ENCODE data around the gene EEF1A2. TPM values are rescaled to one million over a fixed set of nuclear protein-coding genes. Genes with fewer than 3 reads are reported as not detected.
A peak's percentile ranks its signal among the peaks of the same experiment; 100 is the strongest.

EEF1A2 gene
- total RNA-seq, 6 experiments from 2014 or later = 0.22 to 153 (median 1.0) TPM

- Histone ChIP-seq H3K36me3 (no peaks in the 10 kb centered on the region), H3K9me3 (no peaks in the 10 kb centered on the region), H3K4me1 (no peaks in the 10 kb centered on the region), H3K27ac (no peak overlapping the region), H3K27me3 (no peaks in the 10 kb centered on the region), H3K4me3 (no peak overlapping the region)
- TF ChIP-seq CTCF (IDR thresholded peaks at IDR 0.05) = no peak
- TF ChIP-seq POLR2A (IDR thresholded peaks at IDR 0.05) = no peak
- no peak for DNase-seq
- no peak for ATAC-seq
- WGBS (ENCODE audit: insufficient coverage, low coverage, low lambda C conversion rate, missing lambda C conversion rate) = 58% methylated on average over 6 of the region's 9 CpGs
- intact Hi-C loops (cut with DNase I) = no loop called here
Measured at GRCh38 chr20:63504642-63505041, 5.8 kb upstream of the EEF1A2 start.

GRCh38 chr20:63503524-63503923 is 4.6 kb upstream of the EEF1A2 start:
- no peak overlapping the region for H3K4me3 ChIP-seq
- no peaks in the 10 kb centered on the region for H3K27me3 ChIP-seq
- intact Hi-C loops (cut with DNase I) = no loop called here
- H3K4me1 ChIP-seq = no peaks in the 10 kb centered on the region
- DNase-seq = peak in 1 of 3 donors; percentile 32
- no peak for TF ChIP-seq POLR2A (IDR thresholded peaks at IDR 0.05)
- no peak for ATAC-seq
- H3K27ac ChIP-seq = no peak overlapping the region
- WGBS (ENCODE audit: insufficient coverage, low coverage, low lambda C conversion rate, missing lambda C conversion rate) = 14% methylated on average over 2 of the region's 7 CpGs
- no peaks in the 10 kb centered on the region for H3K9me3 ChIP-seq
- no peaks in the 10 kb centered on the region for H3K36me3 ChIP-seq

GRCh38 chr20:63502671-63503172 is 3.8 kb upstream of the EEF1A2 start:
- no peaks in the 10 kb centered on the region for H3K36me3 ChIP-seq
- no peaks in the 10 kb centered on the region for H3K4me1 ChIP-seq
- H3K9me3 ChIP-seq = no peaks in the 10 kb centered on the region
- TF ChIP-seq CTCF (IDR thresholded peaks at IDR 0.05) = no peak
- TF ChIP-seq POLR2A (IDR thresholded peaks at IDR 0.05) = no peak
- WGBS (ENCODE audit: insufficient coverage, low coverage, low lambda C conversion rate, missing lambda C conversion rate) = no CpG with 5 or more reads among the region's 15 CpGs
- ATAC-seq = no peak
- H3K4me3 ChIP-seq = no peak overlapping the region
- peaks cover 0 to 7% of the 10 kb centered on the region in 2 donors for H3K27me3 ChIP-seq
- intact Hi-C loops (cut with DNase I) = no loop called here
- no peak overlapping the region for H3K27ac ChIP-seq
- peak in 1 of 3 donors; percentile 37 for DNase-seq

- 19% methylated on average over 5 of the region's 26 CpGs for WGBS (ENCODE audit: insufficient coverage, low coverage, low lambda C conversion rate, missing lambda C conversion rate)
- no peak for ATAC-seq
- no peaks in the 10 kb centered on the region for H3K9me3 ChIP-seq
- TF ChIP-seq POLR2A (IDR thresholded peaks at IDR 0.05) (no peak), CTCF (IDR thresholded peaks at IDR 0.05) (no peak)
- no peaks in the 10 kb centered on the region for H3K36me3 ChIP-seq
- DNase-seq = peak in 1 of 3 donors; percentile 35
- no peak overlapping the region for H3K4me3 ChIP-seq
- H3K4me1 ChIP-seq = no peaks in the 10 kb centered on the region
- peaks cover 0 to 7% of the 10 kb centered on the region in 2 donors for H3K27me3 ChIP-seq
- H3K27ac ChIP-seq = no peak overlapping the region
- intact Hi-C loops (cut with DNase I) = no loop called here
Measured at GRCh38 chr20:63501818-63502670, 3.2 kb upstream of the EEF1A2 start.

All from right lobe of liver (tissue), 6 donors.